Fibroblast of lung (primary cell): ENCODE results near the gene MRGPRF. TPM values are rescaled to one million over a fixed set of nuclear protein-coding genes. Genes with fewer than 3 reads are reported as not detected.

Experiments used
- DNase-seq, 2 donors: peaks; one replicate each; pipeline versions ENCODE4 v3.0.0 to v3.0.0-alpha.2; 2010; ENCODE audit warnings: low read depth in 2 of 2
- H2AFZ ChIP-seq: 2 replicates; pipeline ENCODE4 v1.5.1; 2012; ENCODE audit warnings: low read length, control low read depth, inconsistent platforms
- H3K27ac ChIP-seq: 2 replicates; pipeline ENCODE4 v1.5.1; 2011; ENCODE audit warnings: low read length, control low read depth; ENCODE audit not compliant: insufficient read depth
- H3K27me3 ChIP-seq: 2 replicates; pipeline ENCODE4 v1.5.1; 2011; ENCODE audit warnings: mild to moderate bottlenecking, low read length; ENCODE audit not compliant: control insufficient read depth, insufficient read depth
- H3K36me3 ChIP-seq: 2 replicates; pipeline ENCODE4 v1.5.1; 2011; ENCODE audit warnings: low read length; ENCODE audit not compliant: control insufficient read depth, insufficient read depth
- H3K4me1 ChIP-seq: 2 replicates; pipeline ENCODE4 v1.5.1; 2011; ENCODE audit warnings: low read length; ENCODE audit not compliant: control insufficient read depth, insufficient read depth; ENCODE audit errors: extremely low read depth
- H3K4me2 ChIP-seq: 2 replicates; pipeline ENCODE4 v1.5.1; 2011; ENCODE audit warnings: low read length, control low read depth; ENCODE audit not compliant: insufficient read depth; ENCODE audit errors: extremely low read depth
- H3K4me3 ChIP-seq, 4 experiments: fragments of 200-600 bp in 1 of 4; sonication (generic) in 1 of 4; replicated peaks in 1 of 4; 2 replicates each; pipeline ENCODE4 v1.5.1; 2011 to 2016; ENCODE audit warnings: low read length in 4 of 4, low read depth in 3 of 4, mild to moderate bottlenecking in 3 of 4, control low read depth in 2 of 4, inconsistent platforms in 1 of 4, mixed read lengths in 1 of 4; ENCODE audit not compliant: insufficient read depth in 1 of 4; ENCODE audit errors: control extremely low read depth in 1 of 4
- H3K79me2 ChIP-seq: 2 replicates; pipeline ENCODE4 v1.5.1; 2012; ENCODE audit warnings: mild to moderate bottlenecking, low read length, inconsistent platforms; ENCODE audit not compliant: control insufficient read depth, insufficient read depth
- H3K9ac ChIP-seq: 2 replicates; pipeline ENCODE4 v1.5.1; 2011; ENCODE audit warnings: mild to moderate bottlenecking, low read length, control low read depth; ENCODE audit not compliant: insufficient read depth
- H3K9me3 ChIP-seq: 2 replicates; pipeline ENCODE4 v1.5.1; 2012; ENCODE audit warnings: low read depth, low read length; ENCODE audit not compliant: control insufficient read depth, insufficient read depth
- H4K20me1 ChIP-seq: 2 replicates; pipeline ENCODE4 v1.5.1; 2011; ENCODE audit warnings: low read length; ENCODE audit not compliant: control insufficient read depth, insufficient read depth; ENCODE audit errors: extremely low read depth
- EZH2 ChIP-seq: IDR thresholded peaks from 2 replicates; pipeline ENCODE4 v1.5.1; 2012; ENCODE audit warnings: low read length, control low read depth, mild to moderate bottlenecking; ENCODE audit errors: missing control alignments
- polyA plus RNA-seq, 2 donors: library from polyadenylated mRNA; depleted of rRNA in 1 of 2; stranded (reverse) in 1 of 2; unstranded in 1 of 2; fragments of >200 nt; gene quantifications; 2 replicates each; pipeline ENCODE4 v1.2.1, GENCODE V29; 2011 to 2012; ENCODE audit warnings: missing spikeins in 1 of 2
- total RNA-seq: library from RNA; depleted of rRNA; stranded (reverse); fragments of >200 nt; gene quantifications from 2 replicates; pipeline ENCODE4 v1.2.1, GENCODE V29; 2014
- TF ChIP-seq, protein P1 (sequence below), 2 donors: IDR thresholded peaks in 1 of 2; conservative IDR thresholded peaks in 1 of 2; 1 replicate in 1 of 2; 2 replicates in 1 of 2; pipeline ENCODE4 v1.5.1; 2011 to 2012; ENCODE audit warnings: low read length in 2 of 2, control low read depth in 1 of 2, inconsistent platforms in 1 of 2, low read depth in 1 of 2, mild to moderate bottlenecking in 1 of 2

Gene MRGPRF
- total and polyA plus RNA-seq, 2 donors (not counting 1 experiment from before 2014, with no cell fraction given) = 84.2 to 88.1 TPM

- no peak overlapping the region for H2AFZ ChIP-seq
- no peak for TF ChIP-seq EZH2
- TF ChIP-seq, protein P1, sequence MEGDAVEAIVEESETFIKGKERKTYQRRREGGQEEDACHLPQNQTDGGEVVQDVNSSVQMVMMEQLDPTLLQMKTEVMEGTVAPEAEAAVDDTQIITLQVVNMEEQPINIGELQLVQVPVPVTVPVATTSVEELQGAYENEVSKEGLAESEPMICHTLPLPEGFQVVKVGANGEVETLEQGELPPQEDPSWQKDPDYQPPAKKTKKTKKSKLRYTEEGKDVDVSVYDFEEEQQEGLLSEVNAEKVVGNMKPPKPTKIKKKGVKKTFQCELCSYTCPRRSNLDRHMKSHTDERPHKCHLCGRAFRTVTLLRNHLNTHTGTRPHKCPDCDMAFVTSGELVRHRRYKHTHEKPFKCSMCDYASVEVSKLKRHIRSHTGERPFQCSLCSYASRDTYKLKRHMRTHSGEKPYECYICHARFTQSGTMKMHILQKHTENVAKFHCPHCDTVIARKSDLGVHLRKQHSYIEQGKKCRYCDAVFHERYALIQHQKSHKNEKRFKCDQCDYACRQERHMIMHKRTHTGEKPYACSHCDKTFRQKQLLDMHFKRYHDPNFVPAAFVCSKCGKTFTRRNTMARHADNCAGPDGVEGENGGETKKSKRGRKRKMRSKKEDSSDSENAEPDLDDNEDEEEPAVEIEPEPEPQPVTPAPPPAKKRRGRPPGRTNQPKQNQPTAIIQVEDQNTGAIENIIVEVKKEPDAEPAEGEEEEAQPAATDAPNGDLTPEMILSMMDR (conservative IDR thresholded peaks at IDR 0.05 in 1 of 2, IDR thresholded peaks at IDR 0.05 in 1 of 2; ENCODE audit: low read depth in 1 of 2, low read length in 2 of 2) = no peak
- H3K79me2 ChIP-seq = no peaks in the 10 kb centered on the region
- no peaks in the 10 kb centered on the region for H3K9me3 ChIP-seq
- no peak overlapping the region for H3K4me3 ChIP-seq
- H3K27ac ChIP-seq = no peak overlapping the region
- DNase-seq = no peak
- H3K4me2 ChIP-seq = no peak overlapping the region
- H3K36me3 ChIP-seq = no peaks in the 10 kb centered on the region
- peaks cover 2% of the 10 kb centered on the region for H3K27me3 ChIP-seq
- H3K4me1 ChIP-seq = no peaks in the 10 kb centered on the region
- no peak overlapping the region for H3K9ac ChIP-seq
- no peaks in the 10 kb centered on the region for H4K20me1 ChIP-seq
Measured at GRCh38 chr11:68959465-68960293, 53.4 kb downstream of the MRGPRF start.

- DNase-seq = no peak
- no peaks in the 10 kb centered on the region for H3K36me3 ChIP-seq
- H3K79me2 ChIP-seq = no peaks in the 10 kb centered on the region
- no peaks in the 10 kb centered on the region for H3K9me3 ChIP-seq
- H3K4me3 ChIP-seq = no peak overlapping the region
- H3K27me3 ChIP-seq = no peaks in the 10 kb centered on the region
- no peaks in the 10 kb centered on the region for H3K4me1 ChIP-seq
- no peak for TF ChIP-seq EZH2
- TF ChIP-seq, protein P1 (conservative IDR thresholded peaks at IDR 0.05 in 1 of 2, IDR thresholded peaks at IDR 0.05 in 1 of 2; ENCODE audit: low read depth in 1 of 2, low read length in 2 of 2) = no peak
- H4K20me1 ChIP-seq = no peaks in the 10 kb centered on the region
- H2AFZ ChIP-seq = no peak overlapping the region
- H3K9ac ChIP-seq = no peak overlapping the region
- no peak overlapping the region for H3K4me2 ChIP-seq
- H3K27ac ChIP-seq = no peak overlapping the region
Measured at GRCh38 chr11:68958211-68958610, 54.8 kb downstream of the MRGPRF start.

DNA sequence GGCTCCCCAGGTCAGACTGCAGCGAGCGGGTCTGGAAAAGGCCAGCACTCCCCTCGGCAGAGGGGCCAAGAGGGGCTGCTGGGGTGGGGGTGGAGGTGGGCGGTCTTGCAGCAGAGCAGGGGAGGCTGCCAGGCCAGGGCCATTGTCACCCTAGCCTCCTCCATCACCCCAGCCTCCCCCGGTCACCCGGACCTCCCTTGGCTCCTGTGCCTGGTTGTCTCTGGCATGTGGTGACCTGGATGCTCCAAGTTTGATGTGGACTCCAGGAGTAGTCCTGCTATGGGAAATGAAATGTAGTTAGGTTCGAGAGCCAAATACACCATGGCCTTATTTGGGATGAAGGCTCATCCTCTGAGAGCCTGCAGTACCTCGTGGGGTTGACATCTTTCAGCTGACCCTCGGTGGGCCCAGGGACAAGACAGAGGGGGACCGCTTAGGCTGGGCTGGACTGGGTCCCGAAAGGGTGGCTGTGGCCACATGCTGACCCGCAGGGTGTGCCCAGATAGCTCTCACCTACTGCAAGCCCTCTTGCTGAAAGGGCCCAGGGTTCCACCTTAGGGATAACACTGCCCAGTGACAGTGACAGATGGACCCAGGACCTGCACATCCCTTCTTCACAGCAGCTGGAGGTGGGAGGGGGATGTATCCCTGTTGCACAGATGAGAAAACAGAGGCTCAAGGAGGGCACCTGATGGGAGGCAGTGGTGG, 56.3 kb downstream of the MRGPRF start:
- TF ChIP-seq EZH2 = no peak
- TF ChIP-seq, protein P1 (conservative IDR thresholded peaks at IDR 0.05 in 1 of 2, IDR thresholded peaks at IDR 0.05 in 1 of 2; ENCODE audit: low read depth in 1 of 2, low read length in 2 of 2) = no peak
- no peaks in the 10 kb centered on the region for H3K9me3 ChIP-seq
- no peaks in the 10 kb centered on the region for H3K79me2 ChIP-seq
- no peaks in the 10 kb centered on the region for H3K4me1 ChIP-seq
- H3K4me3 ChIP-seq = no peak overlapping the region
- no peaks in the 10 kb centered on the region for H4K20me1 ChIP-seq
- H3K9ac ChIP-seq = no peak overlapping the region
- H3K27ac ChIP-seq = no peak overlapping the region
- H3K27me3 ChIP-seq = no peaks in the 10 kb centered on the region
- H2AFZ ChIP-seq = no peak overlapping the region
- no peaks in the 10 kb centered on the region for H3K36me3 ChIP-seq
- no peak overlapping the region for H3K4me2 ChIP-seq
- DNase-seq = no peak
